HCT116 (cell line): Measurements from ENCODE around the gene EEF1E1. TPM values are rescaled to one million over a fixed set of nuclear protein-coding genes. Genes with fewer than 3 reads are reported as not detected.

Experiments used
- total RNA-seq: library from RNA; stranded (reverse); gene quantifications from one replicate; pipeline ENCODE4 v1.2.1, GENCODE V29; 2021; ENCODE audit not compliant: unreplicated experiment

The EEF1E1 gene
- total RNA-seq, 1 experiment from 2014 or later: 69.7 TPM

Other genes starting within 250 kb of the EEF1E1 start
- 162 TPM for gene TXNDC5, start 191.8 kb downstream of the EEF1E1 start, total RNA-seq
- gene BLOC1S5, start 38.2 kb downstream of the EEF1E1 start, total RNA-seq: 12.0 TPM